GM21529 (cell line): Measurements from ENCODE around the gene RREB1.

Source experiments
- ATAC-seq: cut with Tn5 transposase; IDR thresholded peaks from one replicate; pipeline ENCODE4 v1.9.1; 2021; ENCODE audit not compliant: unreplicated experiment

Gene RREB1

GRCh38 chr6:7240351-7240750 lies 132.6 kb downstream of the RREB1 start:
- no peak for ATAC-seq

DNA sequence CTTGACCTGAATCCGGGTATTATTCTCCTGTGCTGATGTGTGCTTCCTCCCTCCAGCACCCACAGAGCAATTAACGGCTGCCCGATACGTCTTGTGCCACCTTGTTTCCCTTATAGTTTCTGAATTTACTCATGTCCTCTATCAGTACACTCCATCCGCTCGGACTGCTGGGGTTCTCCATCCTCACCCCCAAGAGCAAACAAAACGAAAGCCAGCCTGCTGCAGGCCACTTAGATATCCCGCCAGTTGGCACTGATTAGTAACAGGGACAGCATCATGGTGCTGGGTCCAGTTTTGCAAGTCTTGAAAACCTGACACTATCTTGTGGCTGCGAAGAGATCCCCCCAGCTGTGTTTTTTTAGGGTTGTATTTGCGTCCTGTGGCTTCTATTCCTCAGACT lies 133.4 kb downstream of the RREB1 start:
- ATAC-seq = no peak

DNA sequence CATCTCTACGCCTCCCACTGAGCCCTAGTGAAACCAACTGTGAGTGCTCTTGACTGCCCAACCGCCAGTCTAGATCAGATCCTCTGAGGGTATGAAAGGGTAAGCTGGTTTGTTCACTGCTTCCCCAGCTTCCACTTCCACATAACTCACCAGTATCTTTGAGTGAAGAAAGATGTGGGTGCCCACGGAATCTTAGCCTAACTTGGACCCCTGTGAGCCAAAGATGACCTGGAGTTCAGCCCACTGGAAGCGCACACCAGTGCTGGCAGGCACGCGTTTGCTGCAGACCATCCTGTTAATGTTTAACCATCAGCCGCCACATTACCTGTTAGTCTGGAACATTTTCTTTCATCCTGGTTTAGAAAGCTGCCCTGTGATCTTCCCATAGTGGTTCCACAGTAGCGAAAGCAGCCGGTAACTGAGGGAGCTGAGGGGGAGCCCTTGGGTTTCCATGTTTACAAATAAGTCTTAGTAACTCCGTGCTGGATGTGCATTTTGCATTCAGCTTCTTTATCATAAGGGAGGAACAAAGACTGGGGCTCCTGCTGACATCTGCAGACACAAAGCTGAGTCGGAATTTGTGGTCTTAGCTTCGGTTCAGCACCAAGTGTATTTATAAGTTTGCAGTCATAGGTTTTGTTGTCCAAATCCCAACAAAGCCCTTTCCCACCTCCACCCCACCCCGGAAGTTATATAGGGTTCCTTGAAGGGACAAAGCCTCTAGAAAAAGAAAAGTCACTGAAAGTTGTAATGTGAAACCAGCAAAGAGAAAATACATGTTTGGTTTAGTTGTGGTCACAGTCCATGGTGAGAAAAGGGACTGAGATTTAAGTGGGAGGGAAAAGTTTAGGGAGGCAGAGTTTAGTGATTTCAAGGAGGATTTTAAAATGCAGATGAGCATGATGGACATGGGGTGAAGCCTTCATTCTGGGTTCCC lies 134.2 kb downstream of the RREB1 start:
- ATAC-seq = no peak

GRCh38 chr6:7242835-7243178 lies 135.0 kb downstream of the RREB1 start:
- no peak for ATAC-seq

GRCh38 chr6:7243179-7243981 lies 135.6 kb downstream of the RREB1 start:
- ATAC-seq = no peak

- no peak for ATAC-seq
Measured at GRCh38 chr6:7245668-7246393, 138.1 kb downstream of the RREB1 start.

DNA sequence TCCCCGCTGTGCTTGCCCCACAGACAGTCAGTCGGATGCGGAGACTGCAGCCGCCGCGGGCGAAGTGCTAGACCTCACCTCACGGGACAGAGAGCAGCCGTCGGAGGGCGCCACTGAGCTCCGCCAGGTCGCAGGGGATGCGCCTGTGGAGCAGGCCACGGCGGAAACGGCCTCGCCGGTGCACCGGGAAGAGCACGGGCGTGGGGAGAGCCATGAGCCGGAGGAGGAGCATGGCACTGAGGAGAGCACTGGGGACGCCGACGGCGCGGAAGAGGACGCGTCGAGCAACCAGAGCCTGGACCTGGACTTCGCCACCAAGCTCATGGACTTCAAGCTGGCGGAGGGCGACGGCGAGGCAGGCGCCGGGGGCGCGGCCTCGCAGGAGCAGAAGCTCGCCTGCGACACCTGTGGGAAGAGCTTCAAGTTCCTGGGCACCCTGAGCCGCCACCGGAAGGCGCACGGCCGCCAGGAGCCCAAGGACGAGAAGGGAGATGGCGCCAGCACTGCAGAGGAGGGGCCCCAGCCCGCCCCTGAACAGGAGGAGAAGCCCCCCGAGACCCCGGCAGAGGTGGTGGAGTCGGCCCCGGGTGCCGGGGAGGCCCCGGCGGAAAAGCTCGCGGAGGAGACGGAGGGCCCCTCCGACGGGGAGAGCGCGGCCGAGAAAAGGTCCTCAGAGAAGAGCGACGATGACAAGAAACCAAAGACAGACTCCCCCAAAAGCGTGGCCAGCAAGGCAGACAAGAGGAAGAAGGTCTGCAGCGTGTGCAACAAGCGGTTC lies 138.8 kb downstream of the RREB1 start:
- no peak for ATAC-seq

DNA sequence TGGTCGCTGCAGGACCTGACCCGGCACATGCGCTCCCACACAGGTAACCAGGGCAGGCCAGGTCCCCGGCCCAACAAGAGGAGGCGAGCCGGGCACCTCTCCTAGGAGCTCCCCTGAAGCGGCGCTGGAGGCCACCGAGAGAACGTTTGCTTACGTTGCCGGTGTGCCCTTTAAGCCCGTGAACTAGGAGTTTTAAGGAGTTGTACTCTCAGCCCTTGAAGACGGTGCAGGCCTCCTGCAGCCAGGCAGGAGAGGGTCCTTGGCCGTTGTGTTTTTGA lies 139.4 kb downstream of the RREB1 start:
- no peak for ATAC-seq

- ATAC-seq = no peak
Measured at GRCh38 chr6:7247828-7248227, 140.1 kb downstream of the RREB1 start.

DNA sequence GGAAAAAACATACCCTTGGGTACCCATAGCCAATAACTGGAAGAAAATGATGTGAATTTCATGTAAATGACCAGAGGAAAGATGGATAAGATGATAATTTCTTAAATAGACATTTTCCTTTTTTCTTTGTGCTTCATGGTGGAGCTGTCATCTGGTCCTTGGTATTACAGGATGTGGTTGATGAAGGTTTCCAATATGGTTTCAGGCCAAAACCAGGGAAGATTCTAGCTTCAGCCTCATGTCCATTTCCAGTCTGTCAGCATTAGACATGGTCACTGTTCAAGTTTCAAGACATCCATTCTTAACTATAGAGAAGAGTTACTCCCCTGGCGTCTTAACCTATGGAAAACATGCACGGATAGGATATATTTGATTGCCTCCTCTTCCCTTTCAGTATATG lies 141.6 kb downstream of the RREB1 start:
- ATAC-seq = no peak

- no peak for ATAC-seq
Measured at GRCh38 chr6:7249946-7250643, 142.3 kb downstream of the RREB1 start.

DNA sequence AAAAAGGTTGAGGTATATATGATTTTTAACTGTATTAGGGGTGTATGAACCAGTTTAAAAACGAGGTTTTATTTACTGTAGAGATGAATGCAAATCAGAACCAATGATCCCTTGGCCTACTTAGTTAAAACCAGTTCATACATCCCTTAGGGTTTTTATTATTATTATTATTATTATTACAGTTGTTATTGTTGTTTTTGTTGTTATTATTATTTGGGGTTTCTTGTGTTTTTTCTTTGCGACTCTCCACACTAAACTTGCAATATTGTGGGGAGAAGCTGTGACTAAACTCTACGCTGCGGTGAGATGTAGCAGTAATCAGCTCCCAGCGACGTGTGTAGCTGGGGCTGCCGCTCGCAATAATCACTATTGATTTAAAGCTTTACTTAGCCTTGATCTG lies 143.1 kb downstream of the RREB1 start:
- no peak for ATAC-seq

GRCh38 chr6:7251646-7252260 lies 144.0 kb downstream of the RREB1 start:
- ATAC-seq = no peak

- no peak for ATAC-seq
Measured at GRCh38 chr6:7252390-7252789, 144.6 kb downstream of the RREB1 start.

DNA sequence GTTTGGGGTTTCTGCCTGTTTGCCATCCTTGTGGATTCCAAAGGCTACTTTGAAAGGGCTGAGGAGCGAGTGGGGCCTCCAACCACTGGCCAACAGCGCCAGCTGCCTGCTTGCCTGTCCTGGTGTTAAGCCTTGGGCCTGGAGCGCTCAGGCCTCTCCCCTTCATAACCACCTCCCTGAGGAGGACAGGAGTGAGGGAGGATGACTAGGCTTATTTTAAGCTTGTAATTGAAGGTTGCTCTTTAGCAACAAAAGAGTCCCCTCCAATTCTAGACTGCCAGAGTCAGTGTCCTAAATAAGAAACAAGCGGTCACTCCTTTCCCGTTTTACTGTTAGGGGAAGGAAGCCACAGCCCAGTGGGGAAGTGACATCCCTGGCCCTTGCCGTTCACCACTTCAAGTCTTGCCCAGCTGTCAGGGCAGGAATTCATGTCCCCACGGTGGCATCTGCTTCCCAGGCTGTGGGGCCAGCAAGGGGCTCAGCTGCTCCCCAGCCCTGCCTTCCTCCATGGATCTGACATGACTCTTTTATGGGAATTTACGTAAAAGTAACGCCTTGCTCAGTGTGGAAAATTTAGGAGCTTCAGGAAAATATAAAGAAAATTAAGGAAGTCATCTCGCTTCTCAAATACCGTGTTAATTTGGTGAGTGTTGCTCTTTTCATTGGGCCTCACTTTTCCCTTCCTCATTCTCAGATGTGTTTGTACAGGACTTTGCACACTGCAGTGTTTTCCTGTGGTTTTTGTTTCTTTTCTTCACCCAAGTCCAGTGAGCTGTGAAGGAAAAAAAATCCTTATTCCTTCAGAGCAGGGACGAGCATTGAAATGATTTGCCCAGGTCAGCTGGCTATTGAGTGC lies 147.4 kb downstream of the RREB1 start:
- no peak for ATAC-seq

GRCh38 chr6:7255918-7256317 lies 148.2 kb downstream of the RREB1 start:
- ATAC-seq = no peak

GRCh38 chr6:7256785-7257184 lies 149.0 kb downstream of the RREB1 start:
- no peak for ATAC-seq

- no peak for ATAC-seq
Measured at GRCh38 chr6:7257521-7258230, 149.9 kb downstream of the RREB1 start.
